ENCODE data around the gene NRP1. TPM values are rescaled to one million over a fixed set of nuclear protein-coding genes. Genes with fewer than 3 reads are reported as not detected.

The NRP1 gene
- total and polyA plus RNA-seq, 2 of the 8 experiments (the other 6 are each of a cell fraction or from before 2014, with no cell fraction given), result 1.2 to 2.1 TPM

- no peak overlapping the region for H3K56ac ChIP-seq (replicated peaks; ENCODE audit: insufficient read length, low read depth, low read length)
- H3K14ac ChIP-seq (ENCODE audit: insufficient read length), result no peak overlapping the region
- H3K4me1 ChIP-seq (replicated peaks in 1 of 4; ENCODE audit: control insufficient read depth in 3 of 4, insufficient read depth in 4 of 4, low read length in 3 of 4), result peaks cover 0 to 3% (median 0%) of the 10 kb centered on the region in 4 experiments; a peak in 1 of 7 replicates
- POLR2A ChIA-PET (ENCODE audit: partially characterized antibody), result no interaction called here
- no peak overlapping the region for H3K9ac ChIP-seq (replicated peaks in 1 of 4; ENCODE audit: extremely low read depth in 1 of 4, low read depth in 3 of 4, low read length in 3 of 4)
- H3K18ac ChIP-seq (ENCODE audit: extremely low read depth, low read length), result no peak overlapping the region
- H3K23ac ChIP-seq (ENCODE audit: insufficient read length), result no peak overlapping the region
- no peak overlapping the region for H4K91ac ChIP-seq (replicated peaks; ENCODE audit: insufficient read length, low read length)
- no peaks in the 10 kb centered on the region for H3K79me1 ChIP-seq (ENCODE audit: low read depth, low read length)
- no peak overlapping the region for H4K8ac ChIP-seq (ENCODE audit: extremely low read depth, insufficient read depth, low read length)
- no peak for DNase-seq (ENCODE audit: low read depth in 1 of 2, low spot score in 2 of 2)
- H4K20me1 ChIP-seq (replicated peaks in 1 of 2; ENCODE audit: control insufficient read depth in 1 of 2, insufficient read depth in 2 of 2, low read length in 2 of 2), result no peaks in the 10 kb centered on the region
- H2BK20ac ChIP-seq (ENCODE audit: low read length), result no peak overlapping the region
- H3K4ac ChIP-seq (replicated peaks; ENCODE audit: insufficient read length, low read depth, low read length), result no peak overlapping the region
- H2BK120ac ChIP-seq (replicated peaks; ENCODE audit: low read depth, low read length), result no peak overlapping the region
- no peak overlapping the region for H2AFZ ChIP-seq (ENCODE audit: low read length)
- no peak overlapping the region for H2BK12ac ChIP-seq (ENCODE audit: low read depth, low read length)
- H3K36me3 ChIP-seq (ENCODE audit: control insufficient read depth in 2 of 4, insufficient read depth in 4 of 4, low read length in 3 of 4), result no peaks in the 10 kb centered on the region
- no peaks in the 10 kb centered on the region for H3K23me2 ChIP-seq (ENCODE audit: low read depth, low read length)
- no peak overlapping the region for H3K27ac ChIP-seq (ENCODE audit: low read depth, low read length)
- FAIRE-seq, result no peak
- no peaks in the 10 kb centered on the region for H3K27me3 ChIP-seq (replicated peaks in 1 of 4; ENCODE audit: control insufficient read depth in 3 of 4, extremely low read depth in 1 of 4, insufficient read depth in 3 of 4, low read length in 3 of 4)
- no peak overlapping the region for H3K4me2 ChIP-seq (ENCODE audit: insufficient read depth in 1 of 2, low read depth in 2 of 2, low read length in 2 of 2)
- WGBS, 2 experiments (ENCODE audit: extremely low coverage in 1 of 2, insufficient coverage in 1 of 2, insufficient read length in 1 of 2, insufficient replicate concordance in 2 of 2, low coverage in 1 of 2, low lambda C conversion rate in 2 of 2, missing lambda C conversion rate in 1 of 2), result 91% methylated on average over 4 of the region's 4 CpGs; no CpG with 5 or more reads in 1 of the 2 experiments
- H3K79me2 ChIP-seq (ENCODE audit: control insufficient read depth in 1 of 2, insufficient read depth in 2 of 2, low read length in 2 of 2), result no peaks in the 10 kb centered on the region
- H2BK5ac ChIP-seq (ENCODE audit: low read depth, low read length), result no peak overlapping the region
- H4K5ac ChIP-seq (ENCODE audit: insufficient read length, low read depth, low read length), result no peak overlapping the region
- CTCF ChIA-PET (ENCODE audit: partially characterized antibody), result no interaction called here
- H3K4me3 ChIP-seq (ENCODE audit: extremely low read depth in 1 of 4, insufficient read depth in 2 of 4, low read depth in 3 of 4, low read length in 4 of 4), result no peak overlapping the region
- H2BK15ac ChIP-seq (ENCODE audit: low read length), result no peak overlapping the region
- H2AK5ac ChIP-seq (ENCODE audit: low read depth, low read length), result no peak overlapping the region
- no peaks in the 10 kb centered on the region for H3K9me3 ChIP-seq (ENCODE audit: insufficient read depth in 2 of 2, low read depth in 1 of 2, low read length in 1 of 2)
- TF ChIP-seq TAF1 (IDR thresholded peaks at IDR 0.05; ENCODE audit: low read depth, low read length) (no peak), KDM4A (IDR thresholded peaks at IDR 0.05; ENCODE audit: low read depth, low read length, severe bottlenecking) (no peak), SRF (IDR thresholded peaks at IDR 0.05; ENCODE audit: low read depth, low read length) (no peak)
Measured at GRCh38 chr10:33256458-33256857, 78.0 kb downstream of the NRP1 start.
